HepG2 (cell line): ENCODE data around the gene EIF3J. TPM values are rescaled to one million over a fixed set of nuclear protein-coding genes. Genes with fewer than 3 reads are reported as not detected.

Experiments
- ATF3 ChIP-seq: sonication (generic); formaldehyde crosslinking; IDR thresholded peaks from 2 replicates; pipeline ENCODE4 v1.4.0; 2020; ENCODE audit warnings: missing genetic modification reagents
- ATF7 ChIP-seq, 2 experiments: fragments of 450-650 bp in 1 of 2; sonication (generic) in 1 of 2; formaldehyde crosslinking in 1 of 2; IDR thresholded peaks; 2 replicates each; pipeline versions ENCODE4 v1.4.0 to v1.6.1; 2016 to 2020; ENCODE audit warnings: antibody characterized with exemption in 1 of 2, mild to moderate bottlenecking in 1 of 2, missing genetic modification reagents in 1 of 2
- BATF2 ChIP-seq: sonication (generic); formaldehyde crosslinking; IDR thresholded peaks from 2 replicates; pipeline ENCODE4 v1.8.0; 2022; ENCODE audit warnings: mild to moderate bottlenecking, missing genetic modification reagents, moderate library complexity
- EED ChIP-seq: sonication (generic); formaldehyde crosslinking; IDR thresholded peaks from 2 replicates; pipeline ENCODE4 v1.5.0; 2020; ENCODE audit warnings: mild to moderate bottlenecking, missing genetic modification reagents
- KDM6A ChIP-seq: IDR thresholded peaks from 2 replicates; pipeline ENCODE4 v1.6.1; 2016; ENCODE audit warnings: low read depth
- KLF9 ChIP-seq: IDR thresholded peaks from 2 replicates; pipeline ENCODE4 v1.6.1; 2016; ENCODE audit warnings: low read depth
- MAF1 ChIP-seq: sonication (generic); formaldehyde crosslinking; IDR thresholded peaks from 2 replicates; pipeline ENCODE4 v1.5.0; 2020; ENCODE audit warnings: missing genetic modification reagents, borderline replicate concordance
- SRSF1 ChIP-seq: fragments of 200-400 bp; formaldehyde crosslinking; optimal IDR thresholded peaks from 2 replicates; pipeline ENCODE3; 2017; ENCODE audit warnings: mild to moderate bottlenecking, low read depth, low read length, moderate library complexity
- TERF1 ChIP-seq: sonication (generic); formaldehyde crosslinking; IDR thresholded peaks from 2 replicates; pipeline ENCODE4 v1.8.0; 2022; ENCODE audit warnings: mild to moderate bottlenecking, missing genetic modification reagents, moderate library complexity
- ZBTB4 ChIP-seq: sonication (generic); formaldehyde crosslinking; IDR thresholded peaks from 2 replicates; pipeline ENCODE4 v1.4.0; 2020; ENCODE audit warnings: missing genetic modification reagents, mild to moderate bottlenecking, borderline replicate concordance
- ZGPAT ChIP-seq: IDR thresholded peaks from 2 replicates; pipeline ENCODE4 v1.6.1; 2016; ENCODE audit warnings: mild to moderate bottlenecking
- ZNF224 ChIP-seq: sonication (generic); formaldehyde crosslinking; IDR thresholded peaks from 2 replicates; pipeline ENCODE4 v1.5.0; 2020; ENCODE audit warnings: mild to moderate bottlenecking, missing genetic modification reagents
- ZNF619 ChIP-seq: sonication (generic); formaldehyde crosslinking; IDR thresholded peaks from 2 replicates; pipeline ENCODE4 v1.4.0; 2020; ENCODE audit warnings: mild to moderate bottlenecking, missing genetic modification reagents
- ZNF646 ChIP-seq: sonication (generic); formaldehyde crosslinking; IDR thresholded peaks from 2 replicates; pipeline ENCODE4 v1.9.0; 2021; ENCODE audit warnings: mild to moderate bottlenecking, missing genetic modification reagents
- polyA plus RNA-seq, 8 experiments: library from polyadenylated mRNA; depleted of rRNA in 3 of 8; stranded (reverse) in 7 of 8; unstranded in 1 of 8; fragments of >200 nt; fragmentation: Illumina TruSeq in 4 of 8; extraction: Trizol in 4 of 8; gene quantifications; 2 replicates each; pipeline versions ENCODE4 v1.2.1 to v1.2.3, GENCODE V29; 2011 to 2016; ENCODE audit warnings: low read depth in 4 of 8, missing spikeins in 1 of 8, mixed read lengths in 1 of 8; ENCODE audit not compliant: insufficient read depth in 1 of 8
- total RNA-seq, 5 experiments: library from RNA; depleted of rRNA; stranded (reverse); fragments of >200 nt; fragmentation: Illumina TruSeq; extraction: Trizol; gene quantifications; 2 replicates each; pipeline ENCODE4 v1.2.3, GENCODE V29; 2016; ENCODE audit warnings: low read depth in 1 of 5

The EIF3J gene
- total and polyA plus RNA-seq, 2 of the 13 experiments (the other 11 are each of a cell fraction or from before 2014, with no cell fraction given): 51.7 to 69.2 TPM

- TF ChIP-seq ZGPAT (CRISPR knock-in tag) (peak; percentile 17; the same call in 1 of the 2 replicates), ZNF646 (CRISPR knock-in tag) (no peak), SRSF1 (peak; percentile 4), ZNF619 (CRISPR knock-in tag) (peak; percentile 91), ZNF224 (no peak), TERF1 (0 out of 2 replicates have a peak, but pooled peaks have one; percentile 50), KLF9 (CRISPR knock-in tag) (0 out of 2 replicates have a peak, but pooled peaks have one; percentile 44), KDM6A (CRISPR knock-in tag) (no peak), ATF3 (CRISPR knock-in tag) (peak; percentile 79), EED (CRISPR knock-in tag) (peak; percentile 39), BATF2 (CRISPR knock-in tag) (no peak), ZBTB4 (peak; percentile 86), ATF7 (IDR thresholded peaks at IDR 0.05) (no peak), ATF7 (CRISPR knock-in tag; IDR thresholded peaks at IDR 0.05) (no peak), MAF1 (CRISPR knock-in tag) (peak; percentile 48; the same call in 1 of the 2 replicates)
Observed at GRCh38 chr15:44536962-44537734, at the start of gene EIF3J (continued).
